HL-60 (cell line): ENCODE measurements around the gene ANO5.

Source experiments
- CTCF ChIP-seq: IDR thresholded peaks from one replicate; pipeline ENCODE4 v1.5.1; 2011; ENCODE audit warnings: low read length, control low read depth, inconsistent platforms; ENCODE audit not compliant: insufficient read depth
- GABPA ChIP-seq: IDR thresholded peaks from 2 replicates; pipeline ENCODE4 v1.6.1; 2012; ENCODE audit warnings: low read depth
- POLR2AphosphoS5 ChIP-seq: IDR thresholded peaks from 2 replicates; pipeline ENCODE4 v1.6.1; 2012; ENCODE audit warnings: low read depth
- REST ChIP-seq: IDR thresholded peaks from 2 replicates; pipeline ENCODE4 v1.6.1; 2012; ENCODE audit warnings: low read depth; ENCODE audit not compliant: insufficient replicate concordance

GRCh38 chr11:22302368-22302767, 109.5 kb downstream of the ANO5 start:
- TF ChIP-seq CTCF: no peak
- TF ChIP-seq POLR2AphosphoS5: no peak
- no peak for TF ChIP-seq REST
- no peak for TF ChIP-seq GABPA
